Measurements from ENCODE around the gene METTL26.

Gene METTL26

DNA sequence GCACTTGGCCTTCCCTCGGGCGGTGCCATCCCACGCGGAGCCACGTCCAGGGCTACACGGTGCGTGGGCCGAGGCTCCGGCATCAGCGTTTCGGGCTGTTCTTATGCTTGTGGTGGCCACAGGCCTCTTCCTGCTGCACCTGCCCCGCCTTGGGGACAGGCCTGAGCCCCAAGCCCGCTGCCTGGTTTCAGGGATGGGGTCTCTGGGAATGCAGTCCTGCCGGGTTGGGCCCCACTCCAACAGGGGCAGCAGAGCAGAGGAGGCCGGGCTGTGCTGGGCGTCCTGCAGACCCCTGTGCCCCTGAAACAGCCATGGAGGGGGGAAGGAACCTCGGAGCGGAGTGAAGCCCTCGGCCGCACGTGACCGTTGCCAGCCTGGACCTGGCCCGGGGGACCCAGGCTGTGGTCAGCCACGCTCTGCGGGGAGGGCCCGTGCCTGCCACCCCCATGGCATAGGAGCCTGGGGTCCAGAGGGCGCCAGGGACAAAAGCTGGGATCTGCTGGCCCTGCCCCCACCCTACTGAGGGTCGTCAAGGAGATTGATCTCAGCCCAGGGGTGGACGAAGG, 5.8 kb downstream of the METTL26 start:
- peak overlapping the region in 1 of 3 experiments; percentile 76 for H3K27ac Mint-ChIP-seq
- H3K36me3 Mint-ChIP-seq (ENCODE audit: low read depth) = peaks cover 13% of the 10 kb centered on the region
- no peaks in the 10 kb centered on the region for H3K9me3 Mint-ChIP-seq
- H3K4me3 Mint-ChIP-seq = peak overlapping the region in 1 of 3 experiments; percentile 51
- no peak for TF ChIP-seq CTCF (IDR thresholded peaks at IDR 0.05; ENCODE audit: unreplicated experiment in 3 of 3)
- peaks cover 10% of the 10 kb centered on the region for H3K4me1 Mint-ChIP-seq
- no peaks in the 10 kb centered on the region for H3K27me3 Mint-ChIP-seq (ENCODE audit: low read depth)

DNA sequence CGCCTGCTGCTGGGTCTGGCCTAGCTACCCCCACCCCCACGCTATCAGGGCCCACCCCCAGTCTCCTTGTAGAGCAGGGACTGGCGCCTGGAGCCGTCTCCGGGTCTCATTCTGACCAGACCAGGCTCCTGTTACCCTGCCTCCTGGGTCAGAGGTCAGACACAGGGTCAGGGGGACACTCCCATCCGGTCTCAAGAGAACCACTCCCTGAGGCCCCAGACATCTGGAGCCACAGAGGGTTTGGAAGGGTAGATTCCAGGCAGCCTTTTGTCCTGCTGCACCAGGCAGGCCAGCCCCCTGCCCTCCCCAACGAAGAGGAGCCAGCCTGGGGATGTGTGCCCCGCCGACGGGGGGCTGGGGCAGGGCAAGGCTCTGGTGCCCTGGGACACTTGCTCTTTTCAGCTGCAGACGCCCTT, 6.3 kb downstream of the METTL26 start:
- H3K27me3 Mint-ChIP-seq (ENCODE audit: low read depth) = no peaks in the 10 kb centered on the region
- peaks cover 10% of the 10 kb centered on the region for H3K4me1 Mint-ChIP-seq
- H3K9me3 Mint-ChIP-seq = no peaks in the 10 kb centered on the region
- H3K4me3 Mint-ChIP-seq = peak overlapping the region in 1 of 3 experiments; percentile 59
- peak overlapping the region in 1 of 3 experiments; percentile 76 for H3K27ac Mint-ChIP-seq
- TF ChIP-seq CTCF (IDR thresholded peaks at IDR 0.05; ENCODE audit: unreplicated experiment in 3 of 3) = no peak
- H3K36me3 Mint-ChIP-seq (ENCODE audit: low read depth) = peaks cover 13% of the 10 kb centered on the region

GRCh38 chr16:629185-629832, 6.8 kb downstream of the METTL26 start:
- peaks cover 10% of the 10 kb centered on the region for H3K4me1 Mint-ChIP-seq
- H3K9me3 Mint-ChIP-seq = no peaks in the 10 kb centered on the region
- H3K36me3 Mint-ChIP-seq (ENCODE audit: low read depth) = peaks cover 13% of the 10 kb centered on the region
- no peak for TF ChIP-seq CTCF (IDR thresholded peaks at IDR 0.05; ENCODE audit: unreplicated experiment in 3 of 3)
- peak overlapping the region in 1 of 3 experiments; percentile 76 for H3K27ac Mint-ChIP-seq
- peak overlapping the region in 2 of 3 experiments; percentile 11 to 32 for H3K4me3 Mint-ChIP-seq
- H3K27me3 Mint-ChIP-seq (ENCODE audit: low read depth) = no peaks in the 10 kb centered on the region

GRCh38 chr16:628321-629061, 7.6 kb downstream of the METTL26 start:
- no peak overlapping the region for H3K4me3 Mint-ChIP-seq
- H3K27ac Mint-ChIP-seq = peak overlapping the region in 1 of 3 experiments; percentile 76
- no peaks in the 10 kb centered on the region for H3K27me3 Mint-ChIP-seq (ENCODE audit: low read depth)
- H3K4me1 Mint-ChIP-seq = peaks cover 10% of the 10 kb centered on the region
- H3K9me3 Mint-ChIP-seq = no peaks in the 10 kb centered on the region
- no peak for TF ChIP-seq CTCF (IDR thresholded peaks at IDR 0.05; ENCODE audit: unreplicated experiment in 3 of 3)
- peaks cover 13% of the 10 kb centered on the region for H3K36me3 Mint-ChIP-seq (ENCODE audit: low read depth)

DNA sequence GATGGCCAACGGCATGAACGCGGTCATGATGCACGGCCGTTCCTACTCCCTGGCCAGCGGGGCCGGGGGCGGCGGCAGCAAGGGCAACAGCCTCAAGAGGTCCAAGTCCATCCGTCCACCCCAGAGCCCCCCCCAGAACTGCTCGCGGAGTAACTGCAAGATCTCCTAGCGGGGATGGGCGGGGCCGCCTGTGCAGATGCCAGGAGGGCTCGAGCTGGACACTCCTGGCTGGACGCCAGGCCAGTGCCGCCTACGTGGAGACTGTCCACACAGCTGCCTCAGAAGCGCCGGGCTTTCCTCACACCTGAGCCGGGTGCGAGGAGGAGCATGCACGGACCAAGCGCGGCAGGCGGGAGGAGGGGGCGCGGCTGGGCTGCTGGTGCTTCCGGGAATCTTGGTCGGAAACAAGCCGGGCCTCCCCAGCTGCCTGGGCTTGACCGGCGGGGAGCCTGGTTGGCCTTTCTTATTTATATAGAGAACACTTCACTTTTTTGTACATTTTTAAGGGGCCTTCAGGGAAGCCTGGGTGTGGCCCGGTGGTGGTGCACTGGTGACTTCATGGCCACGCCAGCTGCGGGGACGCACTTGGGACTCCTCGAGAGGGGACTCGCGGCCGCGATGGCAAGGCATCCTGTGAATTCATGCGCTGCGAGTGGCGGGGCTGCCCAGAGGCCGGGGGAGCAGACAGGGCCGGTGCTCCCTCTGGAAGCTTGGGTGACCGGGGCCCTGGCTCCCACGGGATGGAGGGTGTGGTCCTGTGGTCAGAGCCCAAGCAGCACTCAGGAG, 8.5 kb downstream of the METTL26 start:
- Mint-ChIP-seq H3K36me3 (ENCODE audit: low read depth) (peaks cover 13% of the 10 kb centered on the region), H3K27ac (no peak overlapping the region), H3K4me1 (peaks cover 10% of the 10 kb centered on the region), H3K27me3 (ENCODE audit: low read depth) (no peaks in the 10 kb centered on the region), H3K9me3 (no peaks in the 10 kb centered on the region), H3K4me3 (no peak overlapping the region)
- no peak for TF ChIP-seq CTCF (IDR thresholded peaks at IDR 0.05; ENCODE audit: unreplicated experiment in 3 of 3)

All from nephron (organoid).